Fibroblast of skin of left quadriceps (primary cell): ENCODE results near the gene GPAM.
"Not testable (repeated sequence)": the region's sequence is repeated elsewhere in the genome, so short reads cannot be mapped to it uniquely, and the experiment has no call there.

Experiments used
- DNase-seq, 2 experiments: peaks; one replicate each; pipeline ENCODE4 v3.0.0-alpha.2; 2013; ENCODE audit warnings: low read depth in 2 of 2

The GPAM gene

DNA sequence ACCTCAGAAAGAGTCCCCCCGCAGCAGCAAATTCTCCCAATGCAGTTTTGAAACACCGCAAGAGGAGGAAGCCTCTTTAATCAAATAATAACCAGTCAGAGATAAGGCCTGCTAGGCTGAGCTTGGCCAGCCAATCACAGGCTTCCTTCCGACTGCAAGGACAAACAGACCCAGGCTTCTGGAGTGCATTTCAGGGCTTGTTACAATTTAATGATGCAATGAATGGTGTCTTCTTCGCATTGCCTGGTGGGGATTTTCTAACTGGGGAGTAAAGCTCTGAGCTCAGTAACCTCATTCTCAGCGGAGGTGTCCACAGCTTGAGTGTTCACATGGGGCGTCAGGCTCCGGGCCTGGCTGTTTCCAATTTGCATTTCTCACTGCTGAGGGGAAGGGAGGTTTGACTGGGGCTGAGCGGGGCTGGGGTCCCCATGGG, 31.8 kb upstream of the GPAM start:
- no peak for DNase-seq

DNA sequence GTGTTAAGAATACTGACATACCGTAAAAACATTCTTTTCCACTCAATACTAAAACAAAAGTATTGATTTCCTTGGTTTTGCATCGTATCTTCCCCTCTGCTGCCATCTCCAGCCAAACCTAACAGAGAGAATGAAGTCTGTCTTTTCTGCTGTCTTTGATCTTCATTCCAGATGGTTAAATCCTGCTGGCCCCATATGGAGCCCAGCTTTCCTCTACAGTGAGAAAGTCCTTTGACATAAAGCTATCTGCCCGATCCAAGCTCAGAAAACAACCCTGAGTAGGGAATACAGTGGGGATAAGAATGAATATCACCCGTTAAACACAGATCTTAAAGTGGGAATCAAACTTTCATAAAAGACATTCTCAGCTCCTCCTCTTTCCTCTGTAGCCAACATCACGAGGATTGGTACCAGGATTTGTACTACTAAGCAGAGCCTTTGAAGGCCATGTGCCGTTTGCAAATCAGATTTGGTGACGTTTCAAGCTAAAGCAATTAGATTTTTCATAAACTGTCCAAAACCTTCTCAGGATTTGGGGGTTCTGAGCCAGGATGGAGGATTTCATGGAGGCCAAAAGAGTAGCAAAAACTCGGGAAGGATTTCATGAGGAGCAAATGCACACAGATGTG, 30.8 kb upstream of the GPAM start:
- DNase-seq: no peak

DNA sequence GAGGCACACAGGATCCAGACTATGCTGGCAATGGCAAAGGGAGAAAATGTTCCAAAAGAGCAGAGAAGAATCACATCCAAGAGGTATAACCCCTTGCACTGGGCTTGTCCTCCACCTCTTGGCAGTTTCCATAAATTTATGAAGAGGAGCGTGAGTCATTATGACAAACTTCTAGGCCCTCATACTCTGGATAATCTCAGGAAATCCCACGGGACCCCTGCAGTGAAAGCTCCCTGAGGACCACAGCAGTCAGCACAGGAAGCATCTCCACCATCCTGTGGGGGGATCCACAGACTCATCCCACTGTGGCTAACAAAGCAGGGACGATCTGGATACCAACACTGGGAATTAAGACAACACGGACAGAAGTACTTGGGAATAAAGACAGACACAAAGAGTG, 30.3 kb upstream of the GPAM start:
- peak; percentile 64 to 70 for DNase-seq

DNA sequence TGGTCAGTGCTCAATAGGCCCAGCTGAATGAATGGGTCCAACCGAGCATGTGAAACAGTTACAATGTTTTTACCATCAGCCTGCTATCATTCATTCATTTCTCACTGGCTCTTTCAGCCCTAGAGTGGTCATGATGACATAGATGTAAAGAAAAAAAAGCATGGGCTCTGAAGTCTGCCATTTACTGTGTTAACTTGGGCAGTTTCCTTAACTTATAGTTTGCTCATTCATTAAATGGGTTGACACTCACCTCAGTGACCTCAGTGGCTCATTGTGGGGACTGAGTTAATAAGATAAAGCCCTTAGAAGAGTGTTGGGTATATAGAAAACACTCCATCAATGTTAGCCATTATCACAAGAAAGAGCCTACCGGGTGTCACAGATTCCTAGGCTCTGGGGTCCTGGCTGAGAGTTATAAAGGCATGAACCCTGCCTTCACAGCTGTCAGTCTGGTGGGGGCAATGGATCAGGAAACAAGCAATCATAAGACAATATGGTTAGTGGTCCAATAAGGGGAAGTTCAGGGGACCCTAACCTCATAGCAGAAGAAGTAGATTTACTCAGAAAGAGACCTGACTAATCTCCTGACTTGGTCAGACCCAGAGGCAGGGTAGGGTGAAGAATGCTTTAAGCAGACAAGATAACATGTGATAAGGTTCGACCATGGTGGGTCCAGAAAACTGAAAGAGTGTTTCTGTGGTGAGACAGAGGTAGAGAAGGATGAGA, 29.7 kb upstream of the GPAM start:
- DNase-seq: no peak

DNA sequence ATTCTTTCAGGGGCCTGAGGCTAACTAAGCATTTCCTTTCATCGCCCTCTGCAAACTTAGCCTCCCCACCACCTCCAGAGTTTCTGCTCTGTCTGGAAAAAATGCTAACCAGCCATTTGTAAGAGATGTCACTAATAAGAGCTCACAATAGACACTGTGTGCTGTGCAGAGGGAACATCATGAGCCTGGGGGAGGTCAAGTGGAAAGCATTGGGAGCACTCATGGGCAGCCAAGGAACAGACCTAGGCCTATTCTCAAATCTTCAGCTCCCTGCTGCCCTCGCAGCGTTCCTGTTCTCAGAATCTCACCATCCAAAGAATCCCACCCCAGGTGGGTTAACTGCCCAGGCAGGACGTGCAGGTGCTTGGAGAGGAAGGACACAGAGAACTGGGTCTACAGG, 27.1 kb upstream of the GPAM start:
- DNase-seq: no peak

DNA sequence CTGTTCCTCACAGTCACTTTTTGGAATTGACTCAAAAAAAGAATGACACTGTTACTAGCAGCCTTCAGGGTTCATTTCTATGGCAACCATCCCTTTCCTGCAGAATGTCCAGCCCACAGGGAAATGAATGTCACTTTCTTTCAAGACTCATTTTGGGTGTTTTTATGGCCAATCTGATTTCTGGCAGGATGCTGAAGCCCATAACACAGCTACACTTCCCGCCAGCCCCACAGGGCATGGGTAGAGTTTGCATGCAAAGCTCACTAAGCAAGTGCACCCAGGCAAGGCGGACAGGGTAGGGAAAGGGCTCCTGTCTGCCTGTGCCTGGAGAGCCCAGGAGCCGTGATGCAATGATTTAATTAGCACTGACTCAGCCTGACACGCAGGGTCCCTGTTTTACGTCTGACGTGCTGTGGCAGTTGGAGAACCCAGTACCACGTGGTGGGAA, 26.1 kb upstream of the GPAM start:
- no peak for DNase-seq

DNA sequence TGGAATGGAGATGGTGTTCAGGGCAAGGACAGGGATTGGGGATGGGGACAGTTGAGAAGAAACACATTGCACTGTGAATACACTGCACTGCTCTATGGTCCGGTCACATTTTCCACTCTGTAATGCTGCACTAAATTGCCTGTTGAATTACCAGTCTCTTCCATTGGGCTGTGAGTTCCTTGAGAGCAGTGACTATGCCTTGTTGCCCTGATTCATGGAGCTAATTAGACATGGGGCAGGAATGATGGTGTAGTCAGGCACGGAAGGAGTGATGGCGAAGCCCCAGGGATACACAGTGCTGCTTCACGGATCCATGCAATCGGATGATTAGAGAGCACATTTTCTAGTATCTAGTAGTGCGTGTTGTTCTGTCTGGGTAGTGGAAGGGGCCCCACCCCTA, 25.4 kb upstream of the GPAM start:
- DNase-seq: no peak

DNA sequence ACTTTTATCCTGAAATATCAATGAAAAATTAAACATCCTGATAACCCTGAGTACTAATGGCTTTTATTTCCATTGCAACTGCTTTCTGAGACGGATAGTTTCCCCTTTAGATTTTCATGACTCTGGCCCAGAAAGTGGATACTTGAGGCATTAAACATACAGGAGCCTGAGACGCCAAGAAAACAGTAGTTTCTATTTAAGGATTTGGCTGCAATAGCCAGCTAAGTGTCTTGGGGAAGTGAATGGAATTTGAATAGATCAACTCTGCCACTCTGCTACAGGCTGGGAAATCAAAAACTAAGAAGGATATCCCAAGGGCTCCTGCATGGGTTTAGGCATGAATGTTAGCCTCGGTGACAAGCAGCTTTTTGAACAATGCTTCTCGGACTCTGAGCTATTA, 24.7 kb upstream of the GPAM start:
- DNase-seq: no peak

DNA sequence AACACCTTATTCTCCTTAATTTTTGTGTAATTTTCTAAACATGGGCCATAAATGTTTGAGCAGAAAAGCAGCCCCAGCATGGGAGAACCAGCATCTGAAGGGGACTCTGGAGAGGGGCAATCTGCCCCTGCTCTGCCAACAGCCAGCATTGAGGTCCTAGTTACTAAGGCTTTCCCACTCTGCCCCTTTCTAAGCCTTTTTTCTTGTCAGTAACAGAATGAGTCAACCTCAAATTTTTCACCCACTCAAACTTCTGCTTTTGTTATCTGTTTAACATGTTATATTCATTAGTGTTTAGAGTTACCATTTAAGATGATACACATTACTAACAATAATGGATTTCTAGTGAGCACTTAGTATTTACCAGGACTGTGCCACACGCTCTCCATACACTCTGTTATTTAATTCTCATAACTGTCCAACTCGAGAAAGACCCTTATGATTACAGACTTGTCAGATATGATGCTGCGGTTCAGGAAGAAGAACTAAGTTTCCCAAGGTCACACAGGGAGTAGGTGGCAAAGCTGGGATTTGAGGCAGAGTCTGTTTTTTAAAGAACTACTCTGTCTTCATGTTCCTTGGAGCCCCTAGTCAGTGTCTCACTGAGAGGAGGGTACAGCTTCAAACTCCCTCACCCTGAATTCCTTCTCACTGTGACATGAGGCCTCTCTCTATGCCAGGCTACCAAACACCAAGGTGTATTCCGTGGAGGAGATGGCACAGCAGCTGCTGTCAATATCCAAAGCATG, 19.9 kb upstream of the GPAM start:
- no peak for DNase-seq

DNA sequence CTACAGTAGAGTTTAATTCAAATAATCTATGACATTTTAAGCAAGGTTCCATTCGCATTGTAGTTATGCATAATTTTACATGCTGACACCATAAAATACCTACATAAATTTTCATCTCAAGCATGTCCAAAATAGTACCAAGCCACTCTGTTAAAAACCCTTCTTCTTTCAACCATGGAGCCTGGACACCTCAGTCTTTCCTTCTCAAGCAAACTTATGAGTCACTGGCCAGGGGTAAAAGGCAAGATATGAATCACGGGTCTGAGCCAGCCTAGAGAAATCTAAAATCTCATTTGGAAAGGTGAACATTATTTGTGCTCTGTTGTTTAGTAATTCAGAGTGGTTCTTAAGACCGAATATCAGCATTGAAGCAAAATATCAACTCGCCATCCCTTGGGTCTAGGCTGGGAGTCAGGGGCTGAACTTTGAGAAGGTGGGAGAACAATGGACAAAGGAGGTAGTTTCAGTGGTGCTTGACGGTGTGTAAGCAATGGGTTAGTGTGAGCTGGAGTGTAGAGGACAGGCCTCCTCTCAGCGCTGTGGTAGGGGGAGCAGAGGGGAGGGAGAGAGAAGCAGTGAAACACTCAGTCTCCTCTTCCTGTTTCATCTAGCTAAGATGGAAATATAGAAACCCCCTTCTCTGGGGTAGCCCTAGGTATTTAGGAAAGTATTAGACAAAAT, 19.1 kb upstream of the GPAM start:
- peak in 1 of 2 experiments; percentile 27 for DNase-seq

DNA sequence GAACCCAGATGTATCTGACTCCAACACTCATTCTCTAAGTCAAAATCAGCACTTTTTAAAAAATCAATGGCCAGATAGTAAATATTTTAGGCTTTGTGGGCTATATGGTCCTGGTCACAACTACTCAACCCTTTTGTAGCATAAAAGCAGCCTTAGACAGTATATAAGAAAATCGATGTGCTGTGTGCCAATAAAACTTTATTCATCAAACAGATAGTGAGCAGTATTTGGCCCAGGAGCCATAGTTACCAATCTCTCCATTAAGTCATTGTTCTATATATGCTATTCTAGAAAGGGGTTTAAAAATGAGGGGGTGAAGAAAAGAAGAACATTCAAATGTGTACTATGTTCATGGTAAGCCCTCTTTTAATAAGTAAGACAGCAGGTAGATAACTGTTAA, 18.5 kb upstream of the GPAM start:
- no peak for DNase-seq

DNA sequence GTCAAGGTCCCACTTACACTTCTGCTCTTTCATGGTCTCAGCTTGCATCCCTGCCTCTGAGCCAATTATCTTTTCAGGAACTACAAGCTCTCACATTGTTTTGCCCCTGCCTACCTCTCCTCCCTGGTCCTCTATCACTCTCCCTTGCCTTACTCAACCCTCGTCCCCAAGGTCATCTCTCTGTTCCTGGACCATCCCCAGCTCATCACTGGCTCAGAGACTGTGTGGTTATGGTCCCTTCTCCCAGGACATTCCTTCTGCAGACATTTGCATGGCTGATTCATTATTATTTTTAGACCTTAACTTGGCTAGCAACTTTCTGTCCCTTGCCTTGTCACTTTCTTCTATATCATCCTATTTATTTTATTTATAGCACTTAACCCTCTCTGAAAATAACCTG, 17.8 kb upstream of the GPAM start:
- no peak for DNase-seq

DNA sequence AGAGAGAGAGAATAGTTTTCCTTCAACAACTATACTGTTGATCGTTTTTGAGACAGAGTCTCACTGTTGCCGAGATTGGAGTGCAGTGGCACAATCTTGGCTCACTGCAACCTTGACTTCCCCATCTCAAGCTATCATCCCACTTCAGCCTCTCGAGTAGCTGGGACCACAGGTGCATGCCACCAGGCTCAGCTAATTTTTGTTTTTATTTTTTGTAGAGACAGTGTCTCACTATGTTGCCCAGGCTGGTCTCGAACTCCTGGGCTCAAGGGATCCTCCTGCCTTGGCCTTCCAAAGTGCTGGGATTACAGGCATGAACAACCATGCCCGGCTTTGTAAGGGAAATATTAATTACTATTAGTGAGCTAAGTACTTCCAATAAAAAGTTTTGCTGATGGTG, 16.7 kb upstream of the GPAM start:
- not testable (repeated sequence) for DNase-seq

DNA sequence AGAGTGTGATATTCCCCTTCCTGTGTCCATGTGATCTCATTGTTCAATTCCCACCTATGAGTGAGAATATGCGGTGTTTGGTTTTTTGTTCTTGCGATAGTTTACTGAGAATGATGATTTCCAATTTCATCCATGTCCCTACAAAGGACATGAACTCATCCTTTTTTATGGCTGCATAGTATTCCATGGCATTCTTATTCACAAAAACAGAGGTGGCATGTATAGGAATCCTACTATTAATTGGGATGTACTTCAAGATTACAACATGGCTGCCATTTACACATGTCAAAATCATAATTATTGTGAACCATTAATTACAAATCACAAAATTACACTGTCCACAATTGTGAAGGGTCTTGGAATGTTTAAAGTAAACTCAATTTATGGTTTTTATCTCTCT, 14.1 kb upstream of the GPAM start:
- DNase-seq: not testable (repeated sequence)

DNA sequence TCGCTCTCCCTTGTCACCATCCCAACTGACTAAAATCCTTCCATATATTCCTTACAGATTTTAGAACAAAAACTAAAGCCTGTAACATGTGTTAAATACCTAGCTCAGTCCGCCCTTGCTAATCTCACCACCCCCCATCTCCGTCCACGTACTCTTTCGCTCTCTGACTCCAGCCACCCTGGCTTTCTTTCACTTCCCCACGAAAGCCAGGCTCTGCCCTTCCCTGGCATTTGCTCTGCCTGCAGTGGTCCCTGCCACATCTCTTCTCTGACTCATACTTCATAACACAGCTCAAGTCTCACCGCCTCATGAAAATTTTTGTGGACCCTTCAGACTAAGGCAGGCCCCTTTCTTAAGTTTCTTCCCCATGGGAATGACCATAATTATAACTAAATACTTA, 11.7 kb upstream of the GPAM start:
- DNase-seq: no peak

DNA sequence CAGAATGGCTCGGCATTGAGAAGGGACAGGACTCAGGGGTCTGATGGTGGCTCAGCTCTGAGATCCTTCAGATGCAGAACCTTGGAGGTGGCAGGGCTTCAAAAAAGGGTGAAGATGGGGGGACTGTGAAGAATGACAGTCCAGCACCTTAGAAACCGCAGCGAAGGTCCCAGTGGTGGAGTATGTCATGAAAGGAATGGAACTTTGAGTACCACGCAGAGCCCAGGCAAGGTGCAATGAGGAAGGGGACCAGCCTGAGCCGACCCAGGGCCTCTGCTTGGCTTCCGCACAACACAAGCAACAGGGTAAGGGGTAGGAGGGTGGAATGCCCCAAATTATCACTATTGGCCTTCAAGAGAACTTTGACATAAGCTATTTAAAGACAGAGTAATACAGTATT, 8.2 kb upstream of the GPAM start:
- DNase-seq: no peak

DNA sequence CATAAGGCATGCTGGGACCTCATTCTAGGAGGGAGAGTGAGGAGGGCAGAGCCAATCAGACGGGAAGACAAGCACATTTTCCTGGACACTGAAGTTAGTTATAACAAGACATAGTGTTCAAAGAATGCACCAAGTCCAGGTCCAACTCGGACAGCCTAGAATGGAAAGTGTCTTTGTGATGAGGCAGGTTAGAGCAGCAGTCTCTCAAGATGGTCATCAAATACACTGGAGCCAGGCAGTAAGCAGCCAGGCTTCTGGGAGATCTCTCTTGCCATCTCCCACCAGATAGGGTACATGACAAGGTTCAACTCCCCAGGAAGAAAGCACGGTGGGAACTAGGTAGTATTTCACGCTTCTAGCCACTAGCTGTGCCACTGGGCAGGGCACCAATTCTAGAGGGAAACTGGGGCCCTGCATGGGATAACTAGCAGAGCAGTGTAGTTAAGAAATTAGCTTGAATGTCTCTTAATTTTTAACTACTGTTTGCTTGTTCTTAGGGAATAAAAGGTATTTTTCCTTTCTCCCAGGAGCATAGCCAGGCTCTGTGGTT, 7.6 kb upstream of the GPAM start:
- no peak for DNase-seq

DNA sequence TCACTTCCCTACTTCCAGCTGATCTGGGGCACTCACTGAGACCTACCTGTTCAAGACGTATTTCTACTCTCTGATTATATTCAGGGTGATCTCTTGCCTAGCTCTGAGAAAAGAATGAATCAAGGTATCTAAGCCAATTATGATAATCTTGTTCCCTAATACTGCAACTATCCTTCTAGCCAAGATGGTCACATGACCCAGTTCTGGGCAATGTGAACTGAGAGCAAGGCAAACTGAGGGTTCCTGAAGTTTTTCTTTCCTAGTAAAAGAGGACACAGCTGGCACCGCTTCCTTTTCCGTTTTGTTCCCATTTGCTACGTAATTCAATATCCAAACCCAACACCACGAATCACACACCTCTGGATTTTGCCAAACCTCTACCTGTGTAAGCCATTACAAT, 5.9 kb upstream of the GPAM start:
- DNase-seq: no peak

DNA sequence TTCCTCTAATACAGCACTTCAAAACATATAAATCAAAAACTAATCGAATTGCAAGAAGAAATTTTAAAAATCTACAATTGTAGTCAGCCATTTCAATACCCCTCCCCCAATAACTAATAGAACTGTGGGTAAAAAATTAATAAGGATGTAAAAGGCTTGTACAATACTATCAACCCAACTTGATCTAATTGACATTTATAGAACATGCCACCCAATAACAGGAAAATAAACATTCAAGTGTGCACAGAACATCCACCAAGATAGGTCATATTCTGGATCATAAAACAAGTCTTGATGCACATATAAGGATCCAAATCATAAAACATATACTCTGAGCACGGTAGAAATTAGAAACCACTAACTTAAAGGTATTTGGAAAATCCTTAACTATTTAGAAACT, 4.0 kb upstream of the GPAM start:
- DNase-seq: no peak

DNA sequence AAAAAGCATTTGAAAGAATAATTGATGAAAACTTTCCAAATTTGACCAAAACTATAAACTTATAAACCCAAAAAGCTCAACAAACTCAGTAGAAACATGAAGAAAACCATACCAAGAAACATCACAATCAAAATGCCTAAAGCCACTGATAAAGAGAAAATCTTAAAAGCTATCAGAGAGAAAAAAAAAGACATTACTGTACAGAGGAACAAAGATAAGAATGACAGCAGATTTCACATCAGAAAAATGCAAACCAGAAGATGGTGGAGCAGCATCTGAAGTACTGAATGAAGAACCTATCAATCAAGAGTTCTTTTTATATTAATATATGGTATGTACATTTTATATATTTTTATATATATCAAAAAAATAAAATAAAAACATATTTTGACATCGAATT, 2.4 kb upstream of the GPAM start:
- no peak for DNase-seq

DNA sequence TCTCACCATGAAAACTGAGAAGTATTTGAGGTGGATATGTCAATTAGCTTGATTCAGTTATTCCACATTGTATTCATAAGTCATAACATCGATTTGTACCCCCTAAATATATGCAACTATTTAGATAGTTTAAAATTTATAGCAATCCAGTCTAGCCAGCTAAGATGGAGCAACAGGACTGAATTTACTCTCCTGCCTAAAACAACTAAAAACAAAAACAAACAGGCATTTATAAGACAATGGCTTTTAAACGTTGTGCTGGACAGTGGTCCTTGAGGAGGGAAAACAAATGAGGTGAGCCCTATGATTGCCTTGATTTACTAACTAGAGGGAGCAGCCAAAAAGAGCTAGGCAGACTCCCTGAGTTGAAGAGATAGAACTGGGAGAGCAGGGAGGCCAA, 814 bp upstream of the GPAM start:
- DNase-seq: no peak

DNA sequence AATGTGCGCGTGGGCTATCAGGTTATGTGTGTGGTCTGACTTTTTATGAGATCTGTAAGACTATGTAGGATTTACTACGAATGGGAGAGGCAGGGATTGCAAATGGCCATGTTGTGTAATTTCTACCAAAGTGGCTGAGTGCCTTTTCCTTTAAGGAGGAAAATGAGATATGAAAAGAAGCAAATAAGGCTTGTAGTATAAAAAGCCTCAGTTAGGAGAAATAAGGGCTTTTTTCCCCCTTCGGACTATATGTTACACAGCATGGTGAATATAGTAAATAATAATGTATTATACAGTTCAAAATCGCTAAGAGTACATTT, 447 bp upstream of the GPAM start:
- no peak for DNase-seq
